AG08396 (cell line): ENCODE measurements around the gene RARS1.
"Not testable (repeated sequence)": the region's sequence is repeated elsewhere in the genome, so short reads cannot be mapped to it uniquely, and the experiment has no call there.

Source experiments
- DNase-seq: peaks from one replicate; pipeline ENCODE4 v3.0.0; 2012; ENCODE audit warnings: low spot score, mixed read lengths

Gene RARS1

GRCh38 chr5:168481330-168481788 is 4.9 kb upstream of the RARS1 start:
- DNase-seq = no peak

GRCh38 chr5:168482361-168482760 is 3.9 kb upstream of the RARS1 start:
- no peak for DNase-seq

GRCh38 chr5:168489059-168489458 is 2.8 kb downstream of the RARS1 start:
- DNase-seq = no peak

GRCh38 chr5:168494057-168494555 is 7.8 kb downstream of the RARS1 start:
- no peak for DNase-seq

- DNase-seq = no peak
Measured at GRCh38 chr5:168502563-168503237, 16.4 kb downstream of the RARS1 start.

- no peak for DNase-seq
Measured at GRCh38 chr5:168513861-168514428, 27.7 kb downstream of the RARS1 start.

GRCh38 chr5:168525856-168526255 is 39.6 kb downstream of the RARS1 start:
- DNase-seq = no peak

GRCh38 chr5:168527756-168528295 is 41.6 kb downstream of the RARS1 start:
- no peak for DNase-seq

GRCh38 chr5:168528521-168529373 is 42.5 kb downstream of the RARS1 start, which contains the start of gene FBLL1:
Gene FBLL1, plus strand, starts transcription at chr5:168529305. Its CDS starts 200 bp downstream, at chr5:168529505.
- peak; percentile 53 for DNase-seq

- no peak for DNase-seq
Measured at GRCh38 chr5:168529374-168530234, 43.3 kb downstream of the RARS1 start.

- peak; percentile 27 for DNase-seq
Measured at GRCh38 chr5:168530621-168531150, 44.4 kb downstream of the RARS1 start.

- no peak for DNase-seq
Measured at GRCh38 chr5:168531191-168531590, 44.9 kb downstream of the RARS1 start.

- DNase-seq = no peak
Measured at GRCh38 chr5:168531987-168532864, 46.0 kb downstream of the RARS1 start.

GRCh38 chr5:168534351-168534750 is 48.1 kb downstream of the RARS1 start:
- DNase-seq = not testable (repeated sequence)

GRCh38 chr5:168537176-168537575 is 50.9 kb downstream of the RARS1 start:
- no peak for DNase-seq

GRCh38 chr5:168549554-168549953 is 63.3 kb downstream of the RARS1 start:
- no peak for DNase-seq

- no peak for DNase-seq
Measured at GRCh38 chr5:168550656-168551055, 64.4 kb downstream of the RARS1 start.

GRCh38 chr5:168552146-168552545 is 65.9 kb downstream of the RARS1 start:
- DNase-seq = peak; percentile 45

- DNase-seq = no peak
Measured at GRCh38 chr5:168553377-168554130, 67.3 kb downstream of the RARS1 start.
